ENCODE measurements around the gene ACVR1. TPM values are rescaled to one million over a fixed set of nuclear protein-coding genes. Genes with fewer than 3 reads are reported as not detected.

ACVR1 gene
- total and polyA plus RNA-seq, 9 of the 15 experiments (the other 6 are each of a cell fraction or from before 2014, with no cell fraction given), result 3.8 to 14.3 (median 6.9) TPM

DNA sequence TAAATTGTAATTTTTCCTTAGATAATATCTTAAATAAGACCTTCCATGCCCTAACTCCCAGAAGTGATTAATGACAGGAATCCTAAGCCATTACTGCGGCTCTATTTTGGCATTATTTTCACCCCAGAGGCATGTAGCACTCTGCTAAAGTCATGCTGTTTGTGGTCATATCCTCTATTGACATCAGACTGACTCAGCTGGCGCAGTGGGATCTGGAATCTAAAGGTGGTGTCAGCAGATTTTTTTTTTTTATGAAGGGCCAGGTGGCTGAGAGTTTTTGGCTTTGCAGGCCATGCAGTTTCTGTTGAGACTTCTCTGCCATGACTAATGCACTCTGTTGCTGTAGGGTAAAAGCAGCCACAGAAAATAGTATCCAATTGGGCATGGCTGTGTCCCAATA lies 183.4 kb downstream of the ACVR1 start (continued):
- TF ChIP-seq, protein P1, sequence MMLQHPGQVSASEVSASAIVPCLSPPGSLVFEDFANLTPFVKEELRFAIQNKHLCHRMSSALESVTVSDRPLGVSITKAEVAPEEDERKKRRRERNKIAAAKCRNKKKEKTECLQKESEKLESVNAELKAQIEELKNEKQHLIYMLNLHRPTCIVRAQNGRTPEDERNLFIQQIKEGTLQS (IDR thresholded peaks at IDR 0.05), result peak; percentile 46; the same call in 1 of the 2 replicates
- TF ChIP-seq, protein P1 (CRISPR knock-in tag; conservative IDR thresholded peaks at IDR 0.05), result no peak
- TF ChIP-seq ZNF384 (IDR thresholded peaks at IDR 0.05; ENCODE audit: low read depth, low read length) (0 out of 2 replicates have a peak, but pooled peaks have one; percentile 59), MAFG (tag; conservative IDR thresholded peaks at IDR 0.05) (peak; percentile 66), ARID1B (IDR thresholded peaks at IDR 0.05) (peak; percentile 31; the same call in 1 of the 2 replicates), JUN (IDR thresholded peaks at IDR 0.05; ENCODE audit: borderline replicate concordance, low read depth, low read length) (no peak), JUN (CRISPR knock-in tag; IDR thresholded peaks at IDR 0.05; ENCODE audit: borderline replicate concordance) (no peak), FOSL1 (tag; conservative IDR thresholded peaks at IDR 0.05) (peak; percentile 84), TRIM24 (IDR thresholded peaks at IDR 0.05) (peak in 1 of 2 experiments; percentile 46; a peak in 1 of 4 replicates), PCBP1 (IDR thresholded peaks at IDR 0.05; ENCODE audit: low read depth, low read length, poor library complexity, severe bottlenecking) (no peak), ZNF134 (CRISPR knock-in tag; conservative IDR thresholded peaks at IDR 0.05) (no peak)

DNA sequence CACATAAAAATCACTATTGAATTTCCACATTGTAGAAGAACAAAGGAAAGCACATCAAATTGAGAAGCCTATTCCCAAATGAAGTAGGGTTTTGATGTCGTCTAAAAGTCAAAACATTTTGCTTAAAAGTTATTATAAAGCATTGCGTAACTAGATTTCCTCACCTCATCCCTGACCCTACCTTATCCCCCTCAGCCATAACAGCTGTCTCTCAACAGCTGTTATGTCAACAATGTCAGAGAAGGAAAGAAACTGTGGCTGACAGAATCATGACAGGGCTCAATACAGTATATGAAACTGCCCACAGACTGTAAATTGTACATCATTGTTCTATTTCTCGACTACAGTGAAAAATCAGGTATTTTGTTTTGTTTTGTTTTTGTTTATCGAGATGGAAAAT lies 184.4 kb downstream of the ACVR1 start:
- ATAC-seq, result 0 out of 3 replicates have a peak, but pooled peaks have one; percentile 35
- no peak overlapping the region for H3K27ac ChIP-seq (ENCODE audit: extremely low read depth, low read depth, low read length)
- no peaks in the 10 kb centered on the region for H3K9me3 ChIP-seq (replicated peaks; ENCODE audit: control insufficient read depth, insufficient read depth, low read depth, low read length)
- H3K4me2 ChIP-seq (ENCODE audit: insufficient read depth, low read length), result no peak overlapping the region
- no peak overlapping the region for H3K9ac ChIP-seq (ENCODE audit: insufficient read depth in 1 of 2, low read depth in 2 of 2, low read length in 2 of 2)
- ChIA-PET CTCF (ENCODE audit: low intra/inter-chr PET ratio) (no interaction called here), POLR2A (no interaction called here)
- no peaks in the 10 kb centered on the region for H4K20me1 ChIP-seq (replicated peaks; ENCODE audit: control insufficient read depth, insufficient read depth, low read length)
- H3K79me2 ChIP-seq (ENCODE audit: control insufficient read depth, insufficient read depth, low read length), result no peaks in the 10 kb centered on the region
- FAIRE-seq, result no peak
- no peaks in the 10 kb centered on the region for H3K9me1 ChIP-seq (ENCODE audit: control insufficient read depth, insufficient read depth, low read length)
- no TSS peak for BruUV-seq (replicated peaks)
- H3K4me1 ChIP-seq (replicated peaks in 1 of 2; ENCODE audit: control insufficient read depth in 2 of 2, insufficient read depth in 2 of 2, low read length in 2 of 2), result no peaks in the 10 kb centered on the region
- H2AFZ ChIP-seq (ENCODE audit: low read depth, low read length), result no peak overlapping the region
- DNase-seq (ENCODE audit: extremely low read depth in 1 of 4, low spot score in 3 of 4), result peak in 3 of 4 experiments; percentile 17 to 24 (median 24)
- in situ Hi-C loops (cut with MboI) (no loop called here), intact Hi-C loops (cut with micrococcal nuclease) (no loop called here)
- H3K36me3 ChIP-seq (ENCODE audit: control insufficient read depth, insufficient read depth, low read length), result no peaks in the 10 kb centered on the region
- 0% methylated on average over 4 of the region's 4 CpGs for WGBS (ENCODE audit: insufficient coverage, low coverage, missing lambda C conversion rate)
- peaks cover 4 to 6% of the 10 kb centered on the region in 2 experiments; a peak in 1 of 5 replicates for H3K27me3 ChIP-seq (ENCODE audit: control insufficient read depth in 2 of 2, insufficient read depth in 2 of 2, low read length in 2 of 2)
- H3K4me3 ChIP-seq, result no peak overlapping the region
- TF ChIP-seq ZC3H11A (IDR thresholded peaks at IDR 0.05; ENCODE audit: low read depth, low read length), result no peak
- no peak for TF ChIP-seq HDAC8 (tag; IDR thresholded peaks at IDR 0.05)
- no peak for TF ChIP-seq RBM14 (IDR thresholded peaks at IDR 0.05; ENCODE audit: borderline replicate concordance, insufficient read depth, low read depth, low read length)
- TF ChIP-seq ILF3 (IDR thresholded peaks at IDR 0.05; ENCODE audit: borderline replicate concordance), result no peak
- no peak for TF ChIP-seq HNRNPL (IDR thresholded peaks at IDR 0.05; ENCODE audit: low read depth, low read length)
- TF ChIP-seq NR3C1 (CRISPR knock-in tag; IDR thresholded peaks at IDR 0.05), result no peak
- TF ChIP-seq FOXA3 (CRISPR knock-in tag; conservative IDR thresholded peaks at IDR 0.05 in 1 of 2, IDR thresholded peaks at IDR 0.05 in 1 of 2), result peak; percentile 48 to 82; a peak in 3 of 4 replicates
- TF ChIP-seq, protein P2, sequence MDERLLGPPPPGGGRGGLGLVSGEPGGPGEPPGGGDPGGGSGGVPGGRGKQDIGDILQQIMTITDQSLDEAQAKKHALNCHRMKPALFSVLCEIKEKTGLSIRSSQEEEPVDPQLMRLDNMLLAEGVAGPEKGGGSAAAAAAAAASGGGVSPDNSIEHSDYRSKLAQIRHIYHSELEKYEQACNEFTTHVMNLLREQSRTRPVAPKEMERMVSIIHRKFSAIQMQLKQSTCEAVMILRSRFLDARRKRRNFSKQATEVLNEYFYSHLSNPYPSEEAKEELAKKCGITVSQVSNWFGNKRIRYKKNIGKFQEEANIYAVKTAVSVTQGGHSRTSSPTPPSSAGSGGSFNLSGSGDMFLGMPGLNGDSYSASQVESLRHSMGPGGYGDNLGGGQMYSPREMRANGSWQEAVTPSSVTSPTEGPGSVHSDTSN (CRISPR knock-in tag; IDR thresholded peaks at IDR 0.05; ENCODE audit: low read depth), result no peak
- TF ChIP-seq, protein P2 (tag; conservative IDR thresholded peaks at IDR 0.05; ENCODE audit: low read depth), result peak; percentile 66; the same call in 1 of the 2 replicates
- TF ChIP-seq ZZZ3 (IDR thresholded peaks at IDR 0.05), result no peak

Data from K562 (cell line).